IPS DF 6.9 (cell line): Measurements from ENCODE around the gene FH.

Experiments
- DNase-seq: peaks from one replicate; pipeline ENCODE4 v3.0.0-alpha.2; 2013; ENCODE audit warnings: low read depth, low spot score
- H3K27ac ChIP-seq: one replicate; pipeline ENCODE4 v1.5.1; 2013; ENCODE audit warnings: low read length, control low read depth
- H3K27me3 ChIP-seq: 2 replicates; pipeline ENCODE4 v1.6.1; 2013; ENCODE audit warnings: mild to moderate bottlenecking, low read length; ENCODE audit not compliant: control insufficient read depth, insufficient read depth
- H3K36me3 ChIP-seq: 2 replicates; pipeline ENCODE4 v1.6.1; 2013; ENCODE audit warnings: low read length; ENCODE audit not compliant: control insufficient read depth, insufficient read depth
- H3K4me1 ChIP-seq: 2 replicates; pipeline ENCODE4 v1.6.1; 2013; ENCODE audit warnings: low read length; ENCODE audit not compliant: control insufficient read depth, insufficient read depth
- H3K4me3 ChIP-seq: 2 replicates; pipeline ENCODE4 v1.5.1; 2013; ENCODE audit warnings: mild to moderate bottlenecking, low read length
- H3K9me3 ChIP-seq: 2 replicates; pipeline ENCODE4 v1.6.1; 2013; ENCODE audit warnings: low read length, inconsistent platforms; ENCODE audit not compliant: control insufficient read depth, insufficient read depth
- WGBS: extraction: QIAGEN DNeasy Blood & Tissue Kit; methylation state at CpG from one replicate; pipeline ENCODE4 v1.1.7; 2013; ENCODE audit warnings: mixed read lengths, missing lambda C conversion rate; ENCODE audit not compliant: insufficient read length, insufficient coverage; 5-methylcytosine and 5-hydroxymethylcytosine counted together

FH gene

DNA sequence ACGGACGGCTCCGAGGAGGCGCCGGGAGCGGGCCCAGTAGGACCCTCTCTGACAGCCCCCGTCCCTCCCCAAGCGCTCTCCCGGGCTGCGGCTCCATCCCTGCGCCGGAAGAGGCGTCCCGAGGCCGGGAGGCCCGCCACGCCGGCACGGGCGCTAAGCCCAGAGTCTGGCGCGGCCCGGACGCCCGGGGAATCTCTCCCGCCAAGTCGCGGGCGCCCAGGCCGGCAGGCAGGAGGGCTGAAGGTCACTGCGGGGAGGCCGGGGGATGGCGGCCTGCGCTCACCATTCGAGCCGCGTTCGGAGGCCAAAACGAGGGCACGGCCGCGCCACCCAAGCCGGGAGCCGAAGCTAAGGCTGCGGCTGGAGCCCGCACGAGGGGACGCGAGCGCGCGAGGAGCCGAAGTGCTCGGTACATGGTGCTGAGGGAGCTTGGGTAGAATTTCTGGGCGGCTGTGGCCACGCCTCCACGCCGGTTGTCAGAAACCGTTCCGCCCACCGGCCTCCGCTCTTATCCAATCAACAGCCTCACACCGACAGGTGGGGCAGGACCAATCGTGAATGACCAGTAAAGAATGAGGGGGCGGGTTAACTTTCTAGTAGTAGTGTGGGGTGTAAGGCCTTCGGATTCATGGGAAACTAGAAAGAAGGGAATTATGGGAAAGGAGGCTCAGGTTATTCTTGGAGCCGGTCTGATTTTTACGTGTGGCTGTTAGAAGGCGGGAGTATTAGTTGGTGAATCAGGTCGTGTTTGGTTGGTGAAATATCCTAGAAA, at the start of gene FH:
Gene FH, minus strand, starts transcription at position 448 of the 772 bp plus-strand sequence. Its CDS starts 33 bp downstream, at position 415.
- no peaks in the 10 kb centered on the region for H3K27me3 ChIP-seq
- peak within 1 kb of the TSS; percentile 62 for H3K4me3 ChIP-seq
- H3K27ac ChIP-seq: no peak within 1 kb of the TSS
- WGBS: no CpG with 5 or more reads among the region's 70 CpGs
- DNase-seq: peak; percentile 84
- no peaks in the 10 kb centered on the region for H3K9me3 ChIP-seq
- H3K36me3 ChIP-seq: no peaks in the 10 kb centered on the region
- no peaks in the 10 kb centered on the region for H3K4me1 ChIP-seq

DNA sequence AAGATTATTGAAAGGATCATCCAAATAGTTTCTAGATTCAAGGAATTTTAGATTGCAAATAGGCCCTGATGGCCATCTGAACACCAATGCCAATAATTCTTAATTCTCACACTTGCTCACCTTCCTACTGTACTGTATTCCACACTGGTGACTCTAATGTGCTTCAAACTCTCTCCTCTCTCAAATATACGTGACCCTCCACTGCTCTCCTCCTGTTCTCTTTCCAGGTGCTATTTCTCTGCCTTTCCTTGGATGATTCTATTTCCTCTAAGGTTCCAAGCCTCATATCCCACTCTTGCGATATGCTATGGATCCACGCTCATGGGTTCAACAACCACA, 41.3 kb upstream of the FH start:
- Histone ChIP-seq H3K27me3 (no peaks in the 10 kb centered on the region), H3K27ac (no peak overlapping the region), H3K36me3 (no peaks in the 10 kb centered on the region), H3K9me3 (no peaks in the 10 kb centered on the region), H3K4me3 (no peak overlapping the region), H3K4me1 (no peaks in the 10 kb centered on the region)
- no peak for DNase-seq
- no CpG with 5 or more reads among the region's 3 CpGs for WGBS

DNA sequence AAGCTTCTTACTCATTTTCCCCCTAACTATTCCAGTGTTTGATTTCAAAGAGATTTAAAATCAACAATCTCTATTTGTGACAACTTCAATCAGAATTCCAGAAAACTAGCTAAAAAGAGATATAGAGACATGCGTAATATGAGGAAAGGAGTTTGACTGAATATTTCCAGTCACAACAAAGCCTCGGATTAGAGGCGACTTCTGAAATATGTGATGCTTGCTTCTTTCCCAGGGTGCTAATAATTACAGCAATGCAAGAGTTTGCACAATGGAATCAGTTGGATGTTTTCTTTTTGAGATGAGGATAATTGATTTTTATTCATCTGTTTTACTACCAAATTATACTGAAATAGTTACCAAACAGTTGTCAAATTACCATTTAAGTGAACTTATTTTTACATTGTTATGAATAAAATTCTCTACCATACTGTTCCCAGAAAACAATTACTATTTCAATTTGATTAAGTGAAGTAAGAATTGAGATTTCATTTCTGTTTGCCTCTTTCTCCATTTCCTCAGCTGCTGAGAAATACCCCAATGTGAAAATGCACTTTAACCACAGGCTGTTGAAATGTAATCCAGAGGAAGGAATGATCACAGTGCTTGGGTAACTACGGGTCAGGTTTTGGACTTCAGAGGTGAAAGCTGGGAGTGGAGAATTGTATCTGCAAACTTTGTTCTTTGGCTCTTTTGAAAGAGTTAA, 40.7 kb upstream of the FH start:
- Histone ChIP-seq H3K36me3 (no peaks in the 10 kb centered on the region), H3K9me3 (no peaks in the 10 kb centered on the region), H3K27me3 (no peaks in the 10 kb centered on the region), H3K27ac (no peak overlapping the region), H3K4me3 (no peak overlapping the region), H3K4me1 (no peaks in the 10 kb centered on the region)
- DNase-seq: no peak
- no CpG with 5 or more reads among the region's 4 CpGs for WGBS

DNA sequence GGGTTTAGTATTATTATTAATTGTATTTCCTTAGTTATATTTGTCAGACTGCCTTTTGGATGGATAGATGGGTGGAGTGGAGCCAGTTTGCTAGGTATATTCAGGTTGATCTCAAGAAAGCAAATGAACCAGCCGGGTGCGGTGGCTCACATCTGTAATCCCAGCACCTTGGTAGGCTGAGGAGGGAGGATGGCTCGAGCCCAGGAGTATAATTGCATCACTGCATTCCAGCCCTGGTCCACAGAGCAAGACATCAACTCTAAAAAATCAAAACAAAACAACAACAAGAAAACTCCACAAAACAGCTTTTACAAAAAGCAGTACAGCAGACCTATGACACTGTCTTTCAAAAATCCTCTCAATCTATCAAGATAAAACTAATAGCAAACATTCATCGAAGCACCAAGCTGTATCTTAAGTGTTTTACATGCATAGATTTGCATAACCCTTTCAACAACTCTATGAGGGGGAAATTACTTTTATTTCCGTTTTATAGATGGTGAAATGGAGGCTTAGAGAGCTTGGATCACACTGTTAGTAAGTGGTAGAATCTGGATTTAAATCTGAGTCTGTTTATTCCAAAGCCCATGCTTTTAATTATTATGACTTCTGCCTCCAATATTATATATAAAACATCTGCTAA, 38.1 kb upstream of the FH start:
- Histone ChIP-seq H3K27ac (no peak overlapping the region), H3K4me3 (no peak overlapping the region), H3K9me3 (no peaks in the 10 kb centered on the region), H3K4me1 (no peaks in the 10 kb centered on the region), H3K27me3 (no peaks in the 10 kb centered on the region), H3K36me3 (no peaks in the 10 kb centered on the region)
- DNase-seq: no peak
- WGBS: no CpG with 5 or more reads among the region's 5 CpGs

DNA sequence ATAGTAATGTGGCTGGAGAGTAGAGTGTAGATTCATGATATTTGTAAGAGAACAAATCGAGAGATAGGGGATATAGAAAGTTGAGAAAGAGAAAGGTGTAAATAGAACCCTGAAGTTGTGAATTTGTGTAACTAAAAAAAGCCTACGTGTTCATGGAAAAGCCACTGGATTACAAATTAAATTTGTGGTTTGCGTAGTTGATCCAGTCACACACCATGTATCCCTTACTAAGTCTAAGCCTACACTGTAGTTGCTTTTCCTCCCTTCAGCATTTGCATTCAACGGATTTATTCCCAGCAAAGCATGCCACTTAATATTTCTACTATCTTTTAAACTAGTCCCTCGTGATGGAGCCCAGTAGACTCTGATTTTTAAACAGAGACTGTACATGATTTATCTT, 37.5 kb upstream of the FH start:
- Histone ChIP-seq H3K36me3 (no peaks in the 10 kb centered on the region), H3K27ac (no peak overlapping the region), H3K27me3 (no peaks in the 10 kb centered on the region), H3K9me3 (no peaks in the 10 kb centered on the region), H3K4me1 (no peaks in the 10 kb centered on the region), H3K4me3 (no peak overlapping the region)
- WGBS: 100% methylated on average over 1 of the region's 5 CpGs
- DNase-seq: no peak

DNA sequence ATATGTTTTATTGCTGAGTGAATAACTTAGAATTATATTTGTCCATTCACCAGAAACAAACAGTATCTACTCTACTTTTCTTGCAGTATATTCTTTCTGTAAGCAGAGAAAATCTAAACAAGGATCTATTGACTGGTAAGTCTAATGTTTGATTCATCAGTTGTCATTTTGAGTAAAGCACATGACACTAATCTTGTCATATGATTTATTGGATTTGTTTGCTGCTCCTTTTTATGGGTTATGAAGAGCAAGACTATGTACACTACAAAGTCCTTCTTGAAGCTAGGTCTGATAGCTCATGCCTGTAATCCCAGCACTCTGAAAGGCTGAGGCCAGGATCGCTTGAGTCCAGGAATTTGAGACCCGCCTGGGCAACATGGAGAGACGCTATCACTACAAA, 36.0 kb upstream of the FH start:
- no peak overlapping the region for H3K27ac ChIP-seq
- no peaks in the 10 kb centered on the region for H3K36me3 ChIP-seq
- no peaks in the 10 kb centered on the region for H3K9me3 ChIP-seq
- no peak for DNase-seq
- no CpG with 5 or more reads among the region's 3 CpGs for WGBS
- H3K4me3 ChIP-seq: no peak overlapping the region
- H3K27me3 ChIP-seq: no peaks in the 10 kb centered on the region
- H3K4me1 ChIP-seq: no peaks in the 10 kb centered on the region

DNA sequence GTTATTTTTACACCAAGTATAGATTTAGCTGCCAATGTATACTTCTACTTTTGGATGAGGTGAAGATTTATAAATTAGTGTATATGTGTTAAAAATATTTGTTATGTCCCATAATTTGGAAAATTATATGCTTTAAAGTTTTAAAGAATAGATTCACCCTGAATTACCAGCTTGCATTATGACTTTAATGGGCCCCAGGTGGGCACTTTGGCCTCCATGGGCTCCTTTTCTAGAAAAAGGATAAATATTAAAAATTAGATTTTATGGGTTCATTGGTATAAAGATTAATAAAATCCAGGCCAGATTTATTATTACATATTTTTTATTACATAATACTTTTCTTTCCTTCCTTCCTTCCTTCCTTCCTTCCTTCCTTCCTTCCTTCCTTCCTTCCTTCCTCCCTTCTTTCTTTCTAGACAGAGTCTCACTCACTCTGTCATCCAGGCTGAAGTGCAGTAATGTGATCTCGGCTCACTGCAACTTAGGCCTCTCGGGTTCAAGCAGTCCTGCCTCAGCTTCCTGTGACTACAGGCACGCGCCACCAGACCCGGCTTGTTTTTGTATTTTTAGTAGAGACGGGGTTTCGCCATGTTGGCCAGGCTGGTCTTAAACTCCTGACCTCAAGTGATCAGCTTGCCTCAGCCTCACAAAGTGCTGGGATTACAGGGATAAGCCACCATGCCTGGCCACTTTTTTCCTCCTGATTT, 34.5 kb upstream of the FH start:
- WGBS: no CpG with 5 or more reads among the region's 7 CpGs
- Histone ChIP-seq H3K27ac (no peak overlapping the region), H3K9me3 (no peaks in the 10 kb centered on the region), H3K36me3 (no peaks in the 10 kb centered on the region), H3K27me3 (no peaks in the 10 kb centered on the region), H3K4me3 (no peak overlapping the region), H3K4me1 (no peaks in the 10 kb centered on the region)
- DNase-seq: no peak

DNA sequence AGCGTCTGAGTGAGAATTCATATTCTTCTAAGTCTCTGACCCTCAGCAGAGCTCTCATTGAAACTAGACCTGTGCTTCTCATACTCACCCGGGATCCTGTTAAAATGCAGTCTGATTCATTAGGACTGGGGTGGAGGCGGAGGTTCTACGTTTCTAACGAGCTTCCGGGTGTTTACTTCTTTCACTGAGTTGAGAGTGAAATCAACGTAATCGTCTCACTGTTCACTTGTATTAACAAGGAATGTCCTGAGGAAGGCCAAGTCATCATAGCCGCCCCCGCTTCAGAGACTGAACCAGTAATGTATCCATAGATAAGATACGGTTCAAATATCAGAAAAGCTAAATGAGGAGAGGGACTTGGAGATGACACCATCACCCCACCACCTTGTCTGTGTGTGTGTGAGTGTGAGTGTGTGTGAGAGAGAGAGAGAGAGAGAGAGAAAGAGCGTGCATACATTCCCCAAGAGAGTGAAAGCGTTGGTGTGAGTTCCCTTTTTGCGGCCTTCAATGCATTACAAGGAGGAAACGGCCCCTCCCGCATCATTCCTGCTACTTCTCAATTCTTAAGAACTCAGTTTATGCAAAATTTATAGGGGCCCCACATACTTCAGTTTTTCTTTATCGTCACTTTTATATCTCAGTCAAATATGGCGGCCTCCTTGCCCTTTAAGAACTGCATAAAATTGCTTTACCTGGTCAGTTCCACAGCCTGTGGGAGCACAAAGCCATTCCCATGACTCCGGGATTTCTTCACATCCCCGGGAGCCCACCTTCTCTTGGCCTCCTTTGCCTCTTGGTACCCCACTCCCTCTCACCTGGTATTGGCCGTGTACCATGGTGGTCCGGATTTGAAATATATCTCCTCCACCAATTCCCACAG, 32.4 kb upstream of the FH start:
- DNase-seq: no peak
- no peaks in the 10 kb centered on the region for H3K9me3 ChIP-seq
- no peak overlapping the region for H3K27ac ChIP-seq
- H3K4me1 ChIP-seq: no peaks in the 10 kb centered on the region
- H3K36me3 ChIP-seq: no peaks in the 10 kb centered on the region
- no peak overlapping the region for H3K4me3 ChIP-seq
- WGBS: no CpG with 5 or more reads among the region's 22 CpGs
- no peaks in the 10 kb centered on the region for H3K27me3 ChIP-seq

DNA sequence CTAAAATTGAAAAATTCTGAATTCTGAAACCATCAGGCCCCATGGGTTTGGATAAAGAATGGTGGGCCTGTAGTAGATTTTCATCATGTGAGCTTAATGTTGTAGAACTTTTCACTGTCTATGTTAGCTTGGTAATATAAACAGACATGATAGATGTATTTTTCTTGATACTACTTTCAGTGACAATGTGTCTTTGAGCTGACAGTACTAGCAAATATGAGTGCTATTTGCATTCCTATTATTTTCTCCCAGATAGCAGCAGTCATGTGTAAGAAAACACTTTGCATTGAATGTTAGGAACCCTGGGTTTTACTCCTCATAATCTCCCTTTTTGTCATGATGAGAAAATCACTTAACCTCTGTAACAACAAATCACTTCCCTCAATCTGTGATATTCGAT, 30.8 kb upstream of the FH start:
- H3K4me1 ChIP-seq: no peaks in the 10 kb centered on the region
- H3K9me3 ChIP-seq: no peaks in the 10 kb centered on the region
- no peak for DNase-seq
- no peaks in the 10 kb centered on the region for H3K36me3 ChIP-seq
- no peaks in the 10 kb centered on the region for H3K27me3 ChIP-seq
- WGBS: no CpG with 5 or more reads among the region's 1 CpG
- H3K27ac ChIP-seq: no peak overlapping the region
- H3K4me3 ChIP-seq: no peak overlapping the region

DNA sequence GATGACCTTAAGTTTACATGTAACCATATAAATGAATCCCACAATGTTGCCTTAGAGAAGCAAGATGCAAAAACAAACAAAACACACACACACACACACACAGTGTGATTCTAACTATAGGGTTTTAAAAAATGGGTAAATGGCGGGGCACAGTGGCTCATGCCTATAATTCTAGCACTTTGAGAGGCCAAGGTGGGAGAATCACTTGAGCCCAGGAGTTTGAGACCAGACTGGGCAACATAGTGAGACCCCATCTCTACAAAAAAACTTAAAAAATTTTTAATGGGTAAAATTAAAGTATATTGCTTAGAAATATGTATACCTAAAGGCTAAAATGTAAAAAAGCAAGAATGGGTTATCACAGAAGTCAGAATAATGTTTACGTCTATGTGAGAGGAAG, 28.5 kb upstream of the FH start:
- DNase-seq: no peak
- WGBS: no CpG with 5 or more reads among the region's 2 CpGs
- H3K27ac ChIP-seq: no peak overlapping the region
- H3K36me3 ChIP-seq: no peaks in the 10 kb centered on the region
- H3K27me3 ChIP-seq: no peaks in the 10 kb centered on the region
- H3K4me1 ChIP-seq: no peaks in the 10 kb centered on the region
- no peak overlapping the region for H3K4me3 ChIP-seq
- no peaks in the 10 kb centered on the region for H3K9me3 ChIP-seq
